Activated CD4-positive, alpha-beta T cell treated with anti-CD3 and anti-CD28 coated beads for 48 hours (primary cell): ENCODE data around the gene LSG1.

Experiments
- DNase-seq: peaks from one replicate; pipeline ENCODE4 v3.0.0-alpha.2; 2020

LSG1 gene

GRCh38 chr3:194686816-194687637 is 15.0 kb upstream of the LSG1 start:
- peak; percentile 46 for DNase-seq

- DNase-seq: no peak
Observed at GRCh38 chr3:194686414-194686815, 14.4 kb upstream of the LSG1 start.

DNA sequence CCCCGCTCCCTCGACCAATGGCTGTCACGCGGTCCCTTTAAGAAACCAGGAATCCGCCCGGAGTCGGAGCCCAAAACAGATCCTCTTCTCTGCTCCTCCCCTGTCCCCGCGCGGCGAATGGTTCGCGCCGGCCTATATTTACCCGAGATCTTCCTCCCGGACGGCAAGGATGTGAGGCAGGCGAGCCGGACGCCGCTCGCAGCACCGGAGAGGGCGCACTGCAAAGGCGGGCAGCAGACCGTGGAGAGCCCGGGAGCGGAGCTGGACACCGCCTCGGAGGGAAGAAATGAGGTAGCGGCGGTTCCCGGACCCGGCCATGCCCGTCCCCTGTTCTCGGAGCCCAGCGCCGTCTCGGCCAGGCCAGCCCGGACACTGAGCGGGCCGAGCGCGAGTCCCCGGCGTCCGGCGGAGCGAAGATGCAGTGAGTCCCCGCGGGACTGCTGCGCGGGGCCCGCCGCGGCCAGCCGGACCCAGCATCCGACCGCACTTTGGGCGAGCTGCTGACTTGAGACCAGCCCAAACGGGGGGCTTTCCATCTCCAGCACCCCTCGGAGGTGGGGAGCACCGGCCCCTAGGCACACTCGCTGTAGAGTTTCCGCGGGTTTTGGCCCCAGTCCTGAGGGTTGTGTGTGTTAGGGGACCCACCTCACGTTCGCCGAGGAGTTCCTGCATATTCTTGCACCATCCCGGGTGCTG is 13.9 kb upstream of the LSG1 start, which contains the start of gene FAM43A:
TSS of gene FAM43A (plus strand) at position 166 of the 696 bp plus-strand sequence. CDS start 944 bp downstream, outside the sequence.
- peak; percentile 89 for DNase-seq

DNA sequence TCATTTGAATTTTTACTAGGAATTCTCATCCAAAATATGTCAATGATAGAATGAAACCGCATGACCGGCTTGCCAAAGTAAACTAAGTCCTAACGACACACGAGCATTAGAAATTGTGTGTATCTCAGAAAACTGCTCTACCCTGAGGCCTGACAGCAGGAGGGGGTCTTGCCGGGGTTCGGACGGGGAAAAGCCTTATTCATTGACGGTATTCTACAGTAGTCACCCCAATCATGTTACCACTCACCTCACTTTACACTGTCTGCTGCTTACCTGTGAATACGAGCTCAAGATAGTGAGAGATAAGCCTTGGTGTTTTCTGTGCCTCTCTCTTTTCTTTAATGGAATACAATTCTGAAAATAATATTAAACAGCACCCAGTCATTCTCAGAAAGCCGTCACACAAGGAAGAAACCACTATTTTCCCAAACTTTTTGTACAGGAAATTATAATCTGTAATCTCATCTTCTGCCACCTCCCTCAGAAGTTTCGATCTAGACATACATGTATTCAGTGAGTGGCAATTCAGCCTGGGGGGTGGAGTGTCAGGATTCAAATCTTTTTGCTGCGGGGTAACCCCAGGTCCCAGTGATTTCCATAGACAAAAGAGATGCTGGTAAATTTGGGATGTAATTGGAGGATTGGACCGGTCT is 13.2 kb upstream of the LSG1 start:
- DNase-seq: no peak

DNA sequence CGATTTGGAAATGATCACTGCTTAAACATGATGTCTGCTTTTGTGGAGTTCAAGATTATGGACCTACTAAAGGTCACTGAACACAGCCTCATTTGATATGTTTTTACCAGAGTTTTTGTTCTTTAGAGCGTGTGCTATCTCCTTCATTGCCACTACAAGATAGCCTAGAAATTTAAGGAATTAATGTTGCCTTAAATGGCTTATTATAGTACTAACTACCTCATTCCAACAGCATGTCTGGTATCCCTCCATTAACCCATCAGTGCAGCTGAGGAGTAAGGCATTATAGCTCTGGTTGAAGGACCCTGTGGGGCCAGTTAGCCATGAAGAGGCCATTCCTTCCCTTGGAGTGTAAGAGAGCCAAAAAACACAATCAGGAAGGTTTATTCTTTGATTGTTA is 11.4 kb upstream of the LSG1 start:
- no peak for DNase-seq

- peak; percentile 80 for DNase-seq
Observed at GRCh38 chr3:194682694-194683310, 10.8 kb upstream of the LSG1 start.

DNA sequence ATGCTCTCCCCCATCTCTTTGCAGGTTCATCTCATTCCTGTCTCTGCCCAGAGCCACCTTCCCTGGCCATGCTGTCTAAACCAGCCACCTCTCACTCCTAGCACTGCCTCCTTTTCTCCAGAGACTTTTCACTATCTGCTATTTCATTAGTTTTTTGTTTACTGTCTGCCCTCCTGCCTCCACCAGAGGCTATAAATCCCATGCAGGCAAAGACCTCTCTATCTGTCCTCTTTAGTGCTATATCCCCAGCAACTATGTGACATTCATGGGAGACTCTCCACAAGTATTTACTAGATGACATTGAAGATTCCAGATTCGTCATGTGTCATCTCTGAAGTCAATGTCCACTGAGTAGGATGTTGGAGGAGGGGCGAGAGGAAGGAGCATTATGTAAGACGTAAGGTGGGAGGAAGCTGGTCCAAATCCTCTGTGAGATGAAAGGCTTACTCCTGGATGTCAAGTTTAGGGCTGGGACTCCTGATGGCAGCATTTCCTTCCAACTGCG is 10.2 kb upstream of the LSG1 start:
- DNase-seq: no peak

DNA sequence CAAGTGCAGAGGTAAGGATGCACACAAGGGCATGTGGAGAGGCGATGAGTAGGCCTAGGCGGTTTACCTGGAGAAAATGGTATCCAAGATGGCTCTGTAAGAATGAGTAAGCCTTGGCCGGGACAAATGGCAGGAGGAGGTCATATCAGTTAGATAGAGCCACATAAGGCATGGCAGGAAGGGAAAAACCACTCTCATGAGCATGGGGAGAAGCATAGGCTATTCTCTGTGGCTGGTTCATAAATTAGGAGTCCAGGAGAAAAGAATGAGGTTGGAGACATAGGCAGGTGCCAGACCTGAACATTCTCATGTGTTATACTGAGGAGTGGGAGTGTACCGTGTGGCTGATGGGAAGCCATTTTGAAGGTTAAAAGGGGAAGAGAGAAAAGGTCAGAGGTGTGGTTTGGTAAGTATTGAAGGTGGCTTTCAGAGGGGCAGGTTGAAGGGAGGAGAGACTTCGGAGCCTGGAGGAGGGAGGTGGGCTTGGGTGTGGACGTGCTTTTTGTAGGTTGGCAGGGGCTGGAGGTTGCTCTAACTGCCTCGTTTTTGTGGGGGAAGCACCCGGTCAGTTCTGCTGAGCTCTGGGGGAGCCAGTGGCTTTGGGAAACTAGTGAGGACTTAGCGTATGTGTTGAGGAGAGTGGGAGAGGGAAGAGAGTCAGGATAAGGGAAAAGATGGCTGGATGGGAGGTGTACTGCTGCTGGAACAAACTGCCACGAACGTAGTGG is 9.1 kb upstream of the LSG1 start:
- no peak for DNase-seq

DNA sequence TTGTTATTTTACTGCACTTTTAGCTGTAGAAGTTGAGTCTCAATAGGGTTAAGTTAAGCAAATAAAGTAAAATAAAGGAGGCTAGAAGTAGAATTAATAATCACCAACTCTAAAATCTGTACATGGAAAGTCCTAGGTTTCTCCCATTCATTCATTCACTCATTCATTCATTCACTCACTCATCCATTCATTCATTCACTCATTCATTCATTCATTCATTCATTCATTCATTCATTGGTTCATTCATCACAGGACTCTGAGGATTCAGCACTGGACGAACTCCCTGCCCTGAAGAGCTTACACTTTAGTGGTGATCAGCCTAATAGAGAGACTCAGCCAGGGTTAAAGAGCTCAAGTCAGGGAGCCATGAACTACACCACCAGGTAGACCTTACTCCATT is 4.5 kb upstream of the LSG1 start:
- DNase-seq: no peak

- DNase-seq: no peak
Observed at GRCh38 chr3:194675680-194676079, 3.7 kb upstream of the LSG1 start.

DNA sequence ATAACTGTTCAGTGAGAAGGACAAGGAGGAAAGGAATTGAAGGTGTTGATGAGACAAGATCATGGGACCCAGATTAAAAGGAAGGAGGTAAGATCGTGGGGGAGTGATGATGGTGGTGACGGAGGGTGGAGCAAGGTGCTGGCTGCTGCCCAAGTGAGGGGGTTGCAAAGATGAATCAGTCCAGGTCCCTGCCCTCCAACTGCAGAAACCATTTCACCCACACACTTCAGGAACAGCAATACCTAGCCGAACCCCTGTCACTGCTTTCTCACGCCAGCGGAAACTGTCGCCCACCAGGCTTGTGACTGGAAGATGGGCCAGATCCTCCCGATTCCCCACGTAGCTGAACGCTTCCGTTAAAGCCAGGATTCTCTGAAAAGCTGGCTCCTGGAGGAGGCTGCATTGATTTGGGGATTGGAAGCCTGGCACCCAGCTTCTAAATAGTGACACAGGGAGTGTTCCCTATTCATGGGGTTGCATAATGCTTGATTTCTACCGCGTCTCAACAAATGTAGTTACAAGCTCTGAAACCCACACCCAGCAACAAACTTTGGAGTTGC is 3.2 kb upstream of the LSG1 start:
- peak; percentile 84 for DNase-seq

GRCh38 chr3:194673761-194674160 is 1.8 kb upstream of the LSG1 start:
- no peak for DNase-seq

DNA sequence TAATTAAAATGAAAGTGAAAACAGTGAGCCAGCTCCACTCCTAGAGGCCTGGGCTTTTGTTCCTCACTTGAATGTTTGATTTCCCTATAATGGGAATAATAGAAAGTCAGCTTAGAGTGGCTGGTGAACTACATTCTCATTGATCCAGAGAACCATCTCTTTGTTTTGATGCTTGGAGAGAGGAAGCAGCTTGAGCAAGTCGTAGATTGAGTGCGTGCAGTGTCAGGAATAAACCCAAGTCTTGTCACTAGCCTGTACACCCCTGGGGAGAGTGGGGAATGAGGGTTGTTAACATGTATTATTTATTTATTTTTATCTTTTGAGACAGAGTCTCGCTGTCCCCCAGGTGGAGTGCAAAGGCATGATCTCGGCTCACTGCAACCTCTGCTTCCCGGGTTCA is 885 bp upstream of the LSG1 start:
- no peak for DNase-seq

GRCh38 chr3:194671511-194671899 is 486 bp downstream of the LSG1 start:
- DNase-seq: no peak

DNA sequence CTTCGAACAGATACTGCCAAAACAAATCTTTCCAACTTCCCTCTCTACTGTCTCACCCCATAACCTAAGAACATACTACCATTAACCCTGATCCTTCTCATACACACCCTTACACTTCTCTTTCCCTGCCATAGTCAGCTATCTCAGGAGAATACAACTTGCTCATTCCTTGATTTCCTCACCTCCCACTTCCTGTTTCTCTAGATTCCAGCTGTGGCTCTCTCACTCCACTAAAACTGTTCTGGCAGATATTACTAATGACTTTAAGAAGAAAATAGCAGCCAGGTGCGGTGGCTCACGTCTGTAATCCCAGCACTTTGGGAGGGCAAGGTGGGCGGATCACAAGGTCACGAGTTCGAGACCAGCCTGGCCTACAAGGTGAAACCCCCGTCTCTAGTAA is 4.6 kb downstream of the LSG1 start:
- DNase-seq: no peak

GRCh38 chr3:194664857-194665256 is 7.1 kb downstream of the LSG1 start:
- no peak for DNase-seq

DNA sequence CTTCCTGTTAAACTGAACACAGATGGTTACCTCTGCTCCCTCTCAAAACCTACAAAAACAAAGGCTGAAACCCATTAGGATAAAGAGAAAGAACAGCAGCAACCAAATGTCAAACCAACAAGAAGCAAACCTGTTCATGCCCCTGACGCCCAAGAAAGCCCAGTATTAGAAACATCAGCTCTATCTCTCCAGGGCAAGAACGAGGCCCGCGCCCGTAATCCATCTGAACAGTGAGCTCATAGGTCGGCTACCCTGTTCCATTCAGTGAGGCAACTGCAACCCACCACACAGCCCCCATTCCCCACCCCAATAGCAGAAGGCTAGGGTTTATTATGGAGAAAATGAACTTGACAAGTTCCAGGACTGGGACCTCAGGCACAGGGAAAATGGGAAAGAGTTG is 10.0 kb downstream of the LSG1 start:
- no peak for DNase-seq

GRCh38 chr3:194661374-194661773 is 10.6 kb downstream of the LSG1 start:
- no peak for DNase-seq

GRCh38 chr3:194659778-194660177 is 12.2 kb downstream of the LSG1 start:
- no peak for DNase-seq

DNA sequence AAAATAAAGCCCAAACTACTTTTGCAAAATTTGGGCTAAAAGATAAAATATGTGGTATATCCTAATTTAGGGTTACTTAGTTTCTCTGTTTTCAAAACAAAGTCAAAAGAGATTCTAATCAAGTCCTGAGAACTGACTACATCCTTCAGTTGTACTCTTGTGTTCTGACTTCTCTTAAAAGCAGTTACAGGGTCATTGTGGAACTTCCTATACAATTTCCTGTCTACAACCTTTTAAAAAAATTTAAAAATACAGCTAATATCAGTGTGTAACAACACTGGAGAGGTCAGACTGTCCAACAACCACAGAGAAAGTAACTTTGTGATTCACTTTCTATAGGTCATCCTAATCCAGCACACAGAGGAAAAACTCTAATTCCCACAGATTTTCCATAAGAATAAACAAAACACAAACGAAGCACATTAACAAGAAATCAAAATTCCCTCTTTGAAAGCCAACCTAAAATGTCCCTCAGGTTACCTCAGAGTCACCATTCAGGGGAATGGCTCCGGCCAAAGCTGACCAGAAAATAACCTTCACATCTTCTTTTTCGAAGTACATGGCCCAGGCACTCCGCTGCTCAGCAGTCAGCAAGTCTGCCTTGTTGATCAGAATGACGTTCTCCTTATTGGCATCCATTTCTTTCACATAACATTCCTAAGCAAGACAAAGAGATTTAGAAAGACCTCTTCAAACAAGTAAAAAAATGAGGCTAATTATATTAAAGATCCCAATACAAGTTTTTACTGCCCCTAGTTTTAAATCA is 13.3 kb downstream of the LSG1 start:
- no peak for DNase-seq

DNA sequence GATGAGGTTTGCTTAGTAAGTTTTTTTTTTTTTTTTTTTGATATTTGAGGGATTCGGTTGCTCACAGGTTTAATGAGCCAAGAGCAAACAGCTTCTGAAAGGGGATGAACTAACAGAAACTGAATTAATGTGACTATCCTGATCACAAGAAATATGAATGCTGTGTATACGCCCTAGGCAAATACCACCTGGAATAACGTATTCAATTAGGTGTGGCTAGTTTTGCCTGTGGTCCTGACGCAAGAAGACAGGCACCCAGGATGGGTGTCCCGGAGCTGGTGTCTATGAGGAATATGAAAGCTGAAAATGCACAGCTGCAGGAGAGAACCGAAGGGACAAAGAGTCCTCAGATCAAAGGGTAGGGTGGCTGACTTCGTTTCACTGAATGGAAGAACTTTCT is 14.6 kb downstream of the LSG1 start:
- DNase-seq: no peak
